H9 (cell line): ENCODE results near the gene PPAN. TPM values are rescaled to one million over a fixed set of nuclear protein-coding genes. Genes with fewer than 3 reads are reported as not detected.

Experiments
- DNase-seq: peaks from one replicate; pipeline ENCODE4 v3.0.0-alpha.2; 2017
- H2AFZ ChIP-seq: one replicate; pipeline ENCODE4 v1.6.1; 2013; ENCODE audit warnings: mild to moderate bottlenecking, low read length, control low read depth, moderate library complexity
- H2AK5ac ChIP-seq: 2 replicates; pipeline ENCODE4 v1.6.1; 2013; ENCODE audit warnings: low read length, control low read depth, mixed read lengths; ENCODE audit not compliant: insufficient read length
- H2BK120ac ChIP-seq: one replicate; pipeline ENCODE4 v1.6.1; 2013; ENCODE audit warnings: low read depth, mild to moderate bottlenecking, low read length, control low read depth, inconsistent platforms; ENCODE audit not compliant: poor library complexity, severe bottlenecking
- H2BK12ac ChIP-seq: 2 replicates; pipeline ENCODE4 v1.6.1; 2013; ENCODE audit warnings: low read length, control low read depth, mixed read lengths, low read depth; ENCODE audit not compliant: insufficient read length
- H2BK15ac ChIP-seq: 2 replicates; pipeline ENCODE4 v1.6.1; 2013; ENCODE audit warnings: low read depth, low read length, control low read depth
- H2BK20ac ChIP-seq: one replicate; pipeline ENCODE4 v1.6.1; 2013; ENCODE audit warnings: low read depth, mild to moderate bottlenecking, low read length, control low read depth, inconsistent platforms; ENCODE audit not compliant: poor library complexity, severe bottlenecking
- H2BK5ac ChIP-seq: 2 replicates; pipeline ENCODE4 v1.6.1; 2013; ENCODE audit warnings: low read length, control low read depth, mixed read lengths; ENCODE audit not compliant: insufficient read length
- H3K14ac ChIP-seq: 2 replicates; pipeline ENCODE4 v1.6.1; 2013; ENCODE audit warnings: low read length, control low read depth; ENCODE audit not compliant: insufficient read depth
- H3K18ac ChIP-seq: 2 replicates; pipeline ENCODE4 v1.6.1; 2013; ENCODE audit warnings: low read depth, mild to moderate bottlenecking, mixed read lengths, low read length, control low read depth; ENCODE audit not compliant: insufficient read length
- H3K23ac ChIP-seq: 2 replicates; pipeline ENCODE4 v1.6.1; 2013; ENCODE audit warnings: low read length, control low read depth, mixed read lengths, low read depth; ENCODE audit not compliant: insufficient read length
- H3K23me2 ChIP-seq: 2 replicates; pipeline ENCODE4 v1.6.1; 2013; ENCODE audit warnings: low read depth, mild to moderate bottlenecking, mixed read lengths, low read length, control low read depth; ENCODE audit not compliant: insufficient read length, poor library complexity, severe bottlenecking
- H3K27ac ChIP-seq: 2 replicates; pipeline ENCODE4 v1.5.1; 2013; ENCODE audit warnings: low read length, control low read depth, mixed read lengths, low read depth; ENCODE audit not compliant: insufficient read length
- H3K27me3 ChIP-seq: 2 replicates; pipeline ENCODE4 v1.6.1; 2013; ENCODE audit warnings: low read length, control low read depth, inconsistent platforms; ENCODE audit not compliant: insufficient read depth
- H3K4ac ChIP-seq: 2 replicates; pipeline ENCODE4 v1.6.1; 2013; ENCODE audit warnings: low read depth, mild to moderate bottlenecking, control low read depth, inconsistent platforms, low read length, moderate library complexity
- H3K4me1 ChIP-seq: 2 replicates; pipeline ENCODE4 v1.6.1; 2013; ENCODE audit warnings: low read length, control low read depth, inconsistent platforms; ENCODE audit not compliant: insufficient read depth
- H3K4me2 ChIP-seq: 2 replicates; pipeline ENCODE4 v1.6.1; 2013; ENCODE audit warnings: low read length, control low read depth, mixed read lengths; ENCODE audit not compliant: insufficient read length, insufficient read depth
- H3K56ac ChIP-seq: 2 replicates; pipeline ENCODE4 v1.6.1; 2013; ENCODE audit warnings: low read depth, mild to moderate bottlenecking, mixed read lengths, low read length, control low read depth; ENCODE audit not compliant: insufficient read length
- H3K79me1 ChIP-seq: 2 replicates; pipeline ENCODE4 v1.6.1; 2013; ENCODE audit warnings: low read depth, mild to moderate bottlenecking, moderate library complexity, low read length, control low read depth, inconsistent platforms; ENCODE audit not compliant: insufficient read depth, poor library complexity, severe bottlenecking
- H3K79me2 ChIP-seq: 2 replicates; pipeline ENCODE4 v1.6.1; 2013; ENCODE audit warnings: low read length, control low read depth, inconsistent platforms; ENCODE audit not compliant: insufficient read depth
- H3K9ac ChIP-seq: 2 replicates; pipeline ENCODE4 v1.6.1; 2013; ENCODE audit warnings: low read length, control low read depth, mixed read lengths; ENCODE audit not compliant: insufficient read length; ENCODE audit errors: extremely low read depth
- H3K9me3 ChIP-seq: one replicate; pipeline ENCODE4 v1.6.1; 2013; ENCODE audit warnings: low read depth, low read length, inconsistent platforms; ENCODE audit not compliant: control insufficient read depth
- H3T11ph ChIP-seq: one replicate; pipeline ENCODE4 v1.6.1; 2013; ENCODE audit warnings: mild to moderate bottlenecking, low read length, control low read depth, inconsistent platforms
- H4K20me1 ChIP-seq: one replicate; pipeline ENCODE4 v1.6.1; 2013; ENCODE audit not compliant: control insufficient read depth, insufficient read length, insufficient read depth
- H4K5ac ChIP-seq: 2 replicates; pipeline ENCODE4 v1.6.1; 2013; ENCODE audit warnings: low read depth, mild to moderate bottlenecking, mixed read lengths, low read length, control low read depth; ENCODE audit not compliant: insufficient read length
- H4K8ac ChIP-seq: replicated peaks from 2 replicates; pipeline ENCODE4 v1.6.1; 2013; ENCODE audit warnings: low read length, control low read depth, mixed read lengths, low read depth; ENCODE audit not compliant: insufficient read length
- H4K91ac ChIP-seq: 2 replicates; pipeline ENCODE4 v1.6.1; 2013; ENCODE audit warnings: low read depth, mild to moderate bottlenecking, moderate library complexity, mixed read lengths, low read length, control low read depth; ENCODE audit not compliant: insufficient read length
- H3K27ac Mint-ChIP-seq, 3 experiments: 2 replicates in 2 of 3; 3 replicates in 1 of 3; pipeline ENCODE4 v1.8.0; 2020 to 2021; ENCODE audit warnings: mixed read lengths in 3 of 3, mild to moderate bottlenecking in 1 of 3, moderate library complexity in 1 of 3
- H3K27me3 Mint-ChIP-seq: 2 replicates; pipeline ENCODE4 v1.8.0; 2021; ENCODE audit warnings: low read depth, mild to moderate bottlenecking, moderate library complexity, mixed read lengths
- H3K36me3 Mint-ChIP-seq, 3 experiments: 2 replicates in 2 of 3; 3 replicates in 1 of 3; pipeline ENCODE4 v1.8.0; 2020 to 2021; ENCODE audit warnings: low read depth in 3 of 3, mixed read lengths in 3 of 3; ENCODE audit not compliant: insufficient read depth in 1 of 3
- H3K4me1 Mint-ChIP-seq, 2 experiments: 2 replicates each; pipeline ENCODE4 v1.8.0; 2020; ENCODE audit warnings: mixed read lengths in 2 of 2
- H3K4me3 Mint-ChIP-seq, 2 experiments: 2 replicates in 1 of 2; 3 replicates in 1 of 2; pipeline ENCODE4 v1.8.0; 2020 to 2021; ENCODE audit warnings: mild to moderate bottlenecking in 2 of 2, mixed read lengths in 2 of 2, moderate library complexity in 1 of 2
- H3K9me3 Mint-ChIP-seq, 2 experiments: 2 replicates in 1 of 2; 3 replicates in 1 of 2; pipeline ENCODE4 v1.8.0; 2020; ENCODE audit warnings: mild to moderate bottlenecking in 2 of 2, mixed read lengths in 2 of 2, moderate library complexity in 1 of 2
- CTCF ChIP-seq: fragments of 200-600 bp; sonication (generic); conservative IDR thresholded peaks from 3 replicates; pipeline ENCODE4 v1.8.0; 2021; ENCODE audit warnings: antibody characterized with exemption, mild to moderate bottlenecking
- WGBS: extraction: QIAGEN DNeasy Blood & Tissue Kit; methylation state at CpG from one replicate; pipeline ENCODE4 v1.1.7; 2013; ENCODE audit warnings: missing lambda C conversion rate, low lambda C conversion rate, mixed read lengths; ENCODE audit not compliant: insufficient read length; ENCODE audit errors: extremely low coverage; 5-methylcytosine and 5-hydroxymethylcytosine counted together
- total RNA-seq: library from RNA; stranded (reverse); gene quantifications from 2 replicates; pipeline ENCODE4 v1.2.1, GENCODE V29; 2021

Gene PPAN
- total RNA-seq, 1 experiment from 2014 or later, result 157 TPM

- H3K14ac ChIP-seq, result no peak overlapping the region
- no peak overlapping the region for H3K56ac ChIP-seq
- H2AFZ ChIP-seq, result no peak overlapping the region
- TF ChIP-seq CTCF, result peak; percentile 80
- peaks cover 36 to 78% (median 62%) of the 10 kb centered on the region in 3 experiments; a peak in 6 of 7 replicates for H3K36me3 Mint-ChIP-seq
- H2BK120ac ChIP-seq, result no peak overlapping the region
- no peak overlapping the region for H3T11ph ChIP-seq
- no peaks in the 10 kb centered on the region for H3K27me3 ChIP-seq
- no peak overlapping the region for H2BK20ac ChIP-seq
- H3K9ac ChIP-seq, result no peak overlapping the region
- no peaks in the 10 kb centered on the region for H3K23me2 ChIP-seq
- no peak overlapping the region for H2BK5ac ChIP-seq
- H3K4me2 ChIP-seq, result no peak overlapping the region
- H3K79me1 ChIP-seq, result no peaks in the 10 kb centered on the region
- peak; percentile 87 for DNase-seq
- H3K4me1 ChIP-seq, result no peaks in the 10 kb centered on the region
- H4K91ac ChIP-seq, result no peak overlapping the region
- peak overlapping the region in 1 of 2 experiments; percentile 58; a peak in 1 of 5 replicates for H3K4me3 Mint-ChIP-seq
- no peaks in the 10 kb centered on the region; the same call in 1 of the 2 replicates for H3K79me2 ChIP-seq
- H4K20me1 ChIP-seq, result no peaks in the 10 kb centered on the region
- H3K27ac ChIP-seq, result no peak overlapping the region
- no peak overlapping the region for H3K4ac ChIP-seq
- no peaks in the 10 kb centered on the region; a peak in 1 of 5 replicates for H3K9me3 Mint-ChIP-seq
- WGBS, result no CpG with 5 or more reads among the region's 25 CpGs
- no peak overlapping the region for H3K18ac ChIP-seq
- H3K4me1 Mint-ChIP-seq, result peaks cover 3 to 7% of the 10 kb centered on the region in 2 experiments
- H2AK5ac ChIP-seq, result no peak overlapping the region
- H4K5ac ChIP-seq, result no peak overlapping the region
- H2BK12ac ChIP-seq, result no peak overlapping the region
- H2BK15ac ChIP-seq, result no peak overlapping the region
- no peaks in the 10 kb centered on the region for H3K9me3 ChIP-seq
- no peak overlapping the region for H3K23ac ChIP-seq
- no peaks in the 10 kb centered on the region; the same call in 1 of the 2 replicates for H3K27me3 Mint-ChIP-seq
- H3K27ac Mint-ChIP-seq, result peak overlapping the region in 2 of 3 experiments; percentile 55 to 76; a peak in 2 of 7 replicates
- H4K8ac ChIP-seq, result no peak overlapping the region
Observed at GRCh38 chr19:10112895-10113591, 6.9 kb downstream of the PPAN start.
